SH-SY5Y (cell line): ENCODE results near the gene RNF43.

ENCODE experiments used
- GATA2 ChIP-seq: IDR thresholded peaks from 2 replicates; pipeline ENCODE4 v1.6.1; 2011; ENCODE audit warnings: mild to moderate bottlenecking, low read depth, low read length
- GATA3 ChIP-seq: IDR thresholded peaks from 2 replicates; pipeline ENCODE4 v1.6.1; 2011; ENCODE audit warnings: low read depth, mild to moderate bottlenecking, low read length, moderate library complexity

RNF43 gene

GRCh38 chr17:58380207-58381123 lies 36.9 kb downstream of the RNF43 start:
- TF ChIP-seq GATA3 (no peak), GATA2 (no peak)

- TF ChIP-seq GATA3 (no peak), GATA2 (no peak)
These were observed 37.9 kb downstream of the RNF43 start for GRCh38 chr17:58379511-58379824.

GRCh38 chr17:58378733-58379510 lies 38.4 kb downstream of the RNF43 start:
- no peak for TF ChIP-seq GATA2
- no peak for TF ChIP-seq GATA3

GRCh38 chr17:58377661-58378060 lies 39.7 kb downstream of the RNF43 start:
- no peak for TF ChIP-seq GATA3
- TF ChIP-seq GATA2, result no peak

GRCh38 chr17:58377093-58377601 lies 40.2 kb downstream of the RNF43 start:
- TF ChIP-seq GATA2, result no peak
- TF ChIP-seq GATA3, result no peak

- TF ChIP-seq GATA3 (no peak), GATA2 (no peak)
These were observed 40.8 kb downstream of the RNF43 start for GRCh38 chr17:58376472-58377000.

- TF ChIP-seq GATA2 (no peak), GATA3 (no peak)
These were observed 41.5 kb downstream of the RNF43 start for GRCh38 chr17:58375811-58376210.

GRCh38 chr17:58375256-58375655 lies 42.1 kb downstream of the RNF43 start:
- TF ChIP-seq GATA2 (no peak), GATA3 (no peak)

- TF ChIP-seq GATA2, result no peak
- TF ChIP-seq GATA3, result no peak
These were observed 43.4 kb downstream of the RNF43 start for GRCh38 chr17:58373923-58374322.

- TF ChIP-seq GATA2, result no peak
- no peak for TF ChIP-seq GATA3
These were observed 44.3 kb downstream of the RNF43 start for GRCh38 chr17:58373003-58373402.

- TF ChIP-seq GATA2 (no peak), GATA3 (no peak)
These were observed 45.9 kb downstream of the RNF43 start for GRCh38 chr17:58371300-58371950.

- TF ChIP-seq GATA3 (no peak), GATA2 (no peak)
These were observed 46.6 kb downstream of the RNF43 start for GRCh38 chr17:58370716-58371115.

GRCh38 chr17:58370309-58370708 lies 47.0 kb downstream of the RNF43 start:
- TF ChIP-seq GATA2 (no peak), GATA3 (no peak)
